Cerebellar cortex (tissue), 1 donor: ENCODE measurements around the gene PIGL.
A peak's percentile ranks its signal among the peaks of the same experiment; 100 is the strongest.

Source experiments
- DNase-seq: peaks from one replicate; pipeline ENCODE4 v3.0.0-alpha.2; 2015; ENCODE audit warnings: low spot score

Gene PIGL

DNA sequence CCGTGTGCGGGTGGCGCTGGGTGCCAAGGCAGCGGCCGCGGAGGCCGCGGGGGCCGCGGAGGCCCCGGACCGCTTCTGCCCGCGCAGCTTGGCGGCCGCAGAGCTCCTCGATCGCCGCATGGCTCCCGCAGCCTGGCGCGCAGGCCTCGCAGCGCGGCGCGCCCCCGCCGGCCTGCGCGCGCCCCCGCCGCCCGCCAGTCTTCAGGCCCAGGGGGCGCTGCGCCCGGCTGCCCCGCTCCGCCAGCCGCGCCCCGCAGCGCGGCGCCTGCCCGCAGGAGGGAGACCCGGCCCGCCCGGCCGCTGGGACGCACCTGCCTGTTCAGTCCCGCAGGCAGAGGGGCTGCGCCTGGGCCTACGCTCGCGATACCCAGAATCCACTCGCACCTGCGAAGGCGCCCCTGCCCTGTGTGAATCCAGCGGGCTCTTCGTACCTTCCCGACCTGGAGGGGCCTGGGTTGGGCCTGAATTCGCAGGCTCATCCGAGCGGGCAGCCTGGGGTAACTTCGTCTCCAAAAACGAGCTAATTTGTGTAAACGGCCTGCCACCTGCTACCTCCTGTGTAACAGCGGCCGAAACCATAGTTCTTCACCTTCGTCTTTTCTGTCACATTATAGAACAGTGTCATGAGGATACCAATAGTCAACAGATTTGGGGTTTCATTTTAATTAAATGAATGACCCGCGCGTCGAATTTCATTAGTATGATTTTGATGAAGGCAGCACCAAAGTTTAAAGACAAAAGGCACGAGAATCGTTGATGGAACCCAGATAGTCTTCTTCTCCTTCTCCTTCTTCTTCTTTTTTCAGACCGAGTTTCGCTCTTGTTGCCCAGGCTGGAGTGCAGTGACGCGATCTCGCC, 136.5 kb downstream of the PIGL start, which contains the start of gene CENPV:
CENPV (minus strand) TSS at position 153 of the 858 bp plus-strand sequence; CDS start at position 120, 33 bp downstream.
- peak; percentile 27 for DNase-seq

- no peak for DNase-seq
Observed at GRCh38 chr17:16354585-16354984, 137.6 kb downstream of the PIGL start.

GRCh38 chr17:16358394-16358793, 141.4 kb downstream of the PIGL start:
- DNase-seq = no peak

DNA sequence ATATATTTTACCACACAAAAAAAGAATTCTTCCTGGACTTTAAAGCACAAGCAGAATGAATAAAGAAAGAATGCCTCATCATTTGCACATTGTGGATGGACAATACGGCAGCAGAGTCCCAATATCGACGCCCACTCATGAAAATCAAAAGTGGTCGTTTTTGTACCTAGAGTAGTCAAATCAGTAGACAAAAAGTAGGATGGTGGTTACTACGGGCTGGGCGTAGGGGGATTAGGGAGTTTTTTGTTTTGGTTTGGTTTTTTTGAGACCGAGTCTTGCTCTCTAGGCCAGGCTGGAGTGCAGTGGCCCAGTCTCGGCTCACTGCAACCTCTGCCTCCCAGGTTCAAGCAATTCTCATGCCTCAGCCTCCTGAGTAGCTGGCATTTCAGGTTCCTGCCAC, 144.9 kb downstream of the PIGL start:
- DNase-seq = no peak

DNA sequence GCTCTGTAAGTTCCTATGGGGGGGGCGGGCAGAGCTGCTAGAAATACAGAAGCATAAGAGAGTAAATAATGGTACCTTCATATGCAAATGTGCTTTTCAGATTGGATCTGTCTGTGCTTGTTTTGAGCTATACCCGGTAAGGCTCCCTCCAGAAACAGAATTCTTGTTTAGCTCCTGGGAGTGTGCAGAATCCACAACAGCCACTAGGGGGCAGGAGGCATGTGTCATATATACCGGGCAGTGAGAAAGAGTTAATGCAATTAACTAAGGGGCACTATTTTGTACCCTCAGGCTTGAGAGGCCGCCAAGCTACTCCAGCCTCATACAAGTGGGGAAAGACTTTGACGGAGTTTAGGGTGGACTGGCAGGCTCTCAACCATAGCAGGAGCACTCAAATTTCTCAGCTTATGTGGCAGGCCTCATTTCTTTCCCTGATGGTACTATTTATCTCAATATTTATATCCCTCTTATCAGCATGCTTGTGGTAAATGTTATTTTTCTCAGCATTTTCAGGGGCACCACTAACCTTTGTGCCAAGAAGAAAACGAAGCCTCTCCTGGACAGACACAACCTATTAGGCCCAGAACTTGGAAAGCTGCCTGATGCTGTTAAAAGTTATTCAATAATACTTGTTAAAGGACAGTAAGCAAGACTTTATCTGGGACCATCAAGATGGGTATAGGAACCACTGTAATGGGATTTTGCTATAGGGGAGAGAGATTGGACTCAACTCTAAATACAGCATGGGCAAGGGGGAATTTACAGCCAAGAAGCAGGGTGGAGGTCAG, 146.9 kb downstream of the PIGL start:
- DNase-seq = peak; percentile 85

DNA sequence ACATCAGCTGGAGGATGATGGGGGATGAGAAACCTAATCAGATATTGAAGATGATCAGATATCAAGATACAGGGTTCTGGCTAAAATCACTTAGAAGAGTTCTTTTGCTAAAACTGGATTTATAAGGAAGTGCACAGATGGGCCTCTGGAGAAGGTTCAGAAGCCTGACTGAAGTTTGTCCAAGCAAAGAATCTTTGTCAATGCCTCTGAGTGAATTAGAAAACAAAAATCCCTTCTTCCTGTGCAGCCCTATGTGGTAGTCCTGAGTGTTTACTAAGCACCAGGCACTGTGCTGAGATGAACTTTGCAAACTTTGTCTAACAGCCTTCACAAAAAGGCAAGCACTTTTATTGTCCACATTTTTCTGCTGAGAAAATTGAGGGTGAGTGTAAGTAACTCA, 147.6 kb downstream of the PIGL start:
- no peak for DNase-seq

DNA sequence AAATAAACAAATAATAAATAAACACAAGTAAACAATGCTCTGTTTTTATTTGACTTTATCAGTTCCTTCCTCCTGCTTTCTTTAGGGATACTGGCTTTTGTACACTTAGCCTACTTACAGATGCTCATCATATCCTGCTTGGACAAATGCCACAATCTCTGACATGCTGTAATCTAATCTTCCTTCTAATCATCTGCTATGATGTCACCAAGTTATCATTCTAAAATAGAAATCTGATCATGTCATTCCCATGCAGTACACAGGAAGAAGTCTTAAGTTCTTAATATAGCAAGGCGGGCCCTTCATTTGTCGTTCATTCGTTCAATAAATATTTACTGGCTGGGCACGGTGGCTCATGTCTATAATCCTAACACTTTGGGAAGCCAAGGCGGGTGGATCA, 154.7 kb downstream of the PIGL start:
- no peak for DNase-seq

DNA sequence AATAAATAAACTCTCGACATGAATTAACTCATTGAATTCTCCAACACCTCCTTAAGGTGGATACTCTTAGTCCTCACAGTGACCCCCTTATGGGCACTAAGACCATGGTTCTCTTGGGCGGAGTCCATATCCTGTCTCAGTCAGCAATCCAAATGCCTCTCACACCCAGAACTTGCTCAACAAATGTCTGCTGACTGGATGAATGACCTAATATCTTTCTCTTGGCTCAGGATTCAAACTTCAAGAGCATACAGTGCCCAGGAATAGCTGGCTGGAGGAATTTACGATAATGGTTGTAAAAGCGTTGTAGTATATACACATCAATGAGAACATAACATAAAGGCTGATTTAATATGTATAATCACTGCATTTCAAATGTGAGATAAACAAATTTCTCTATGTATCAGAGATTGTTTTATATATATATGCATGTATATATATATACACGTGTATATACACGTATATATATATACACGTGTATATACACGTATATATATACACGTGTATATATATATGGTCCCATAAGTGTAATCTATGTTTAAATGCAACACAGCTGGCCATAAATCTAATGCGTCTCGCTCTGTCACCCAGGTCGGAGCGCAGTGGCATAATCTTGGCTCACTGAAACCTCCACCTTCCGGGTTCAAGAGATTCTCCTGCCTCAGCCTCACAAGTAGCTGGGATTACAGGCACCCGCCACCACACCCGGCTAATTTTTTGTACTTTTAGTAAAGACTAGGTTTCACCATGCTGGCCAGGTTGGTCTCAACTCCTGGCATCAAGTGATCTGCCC, 157.3 kb downstream of the PIGL start:
- DNase-seq = no peak
